Small intestine (tissue), 7 donors: Measurements from ENCODE around the gene LYRM4. TPM values are rescaled to one million over a fixed set of nuclear protein-coding genes. Genes with fewer than 3 reads are reported as not detected.

ENCODE experiments used
- DNase-seq, 2 donors: peaks; one replicate each; pipeline versions ENCODE4 v3.0.0 to v3.0.0-alpha.2; 2013
- FAIRE-seq: peaks from 2 replicates; lab custom pipeline; 2012; peaks lifted over from hg19 to GRCh38; lab: Jason Lieb, UNC
- H3K27ac ChIP-seq, 3 donors: one replicate each; pipeline ENCODE4 v1.5.1; 2013; ENCODE audit warnings: low read length in 2 of 3, mild to moderate bottlenecking in 2 of 3, control low read depth in 1 of 3, inconsistent platforms in 1 of 3, low read depth in 1 of 3, moderate library complexity in 1 of 3
- H3K27me3 ChIP-seq, 3 donors: one replicate each; pipeline ENCODE4 v1.6.1; 2013; ENCODE audit warnings: low read length in 3 of 3, inconsistent platforms in 1 of 3; ENCODE audit not compliant: control insufficient read depth in 3 of 3, insufficient read depth in 3 of 3
- H3K36me3 ChIP-seq, 3 donors: one replicate each; pipeline ENCODE4 v1.6.1; 2013; ENCODE audit warnings: low read length in 3 of 3, inconsistent platforms in 1 of 3, low read depth in 1 of 3, mild to moderate bottlenecking in 1 of 3, moderate library complexity in 1 of 3; ENCODE audit not compliant: control insufficient read depth in 3 of 3, insufficient read depth in 2 of 3
- H3K4me1 ChIP-seq, 3 donors: one replicate each; pipeline ENCODE4 v1.6.1; 2013; ENCODE audit warnings: low read length in 2 of 3, inconsistent platforms in 1 of 3, low read depth in 1 of 3, mild to moderate bottlenecking in 1 of 3, moderate library complexity in 1 of 3; ENCODE audit not compliant: control insufficient read depth in 3 of 3, insufficient read depth in 2 of 3
- H3K4me3 ChIP-seq, 3 donors: one replicate each; pipeline ENCODE4 v1.5.1; 2013; ENCODE audit warnings: low read length in 3 of 3, control low read depth in 1 of 3, inconsistent platforms in 1 of 3, low read depth in 1 of 3, mild to moderate bottlenecking in 1 of 3, moderate library complexity in 1 of 3
- H3K9me3 ChIP-seq, 2 donors: one replicate each; pipeline ENCODE4 v1.6.1; 2013; ENCODE audit warnings: low read depth in 1 of 2, low read length in 1 of 2; ENCODE audit not compliant: control insufficient read depth in 2 of 2, insufficient read depth in 1 of 2
- WGBS, 3 donors: extraction: QIAGEN DNeasy Blood & Tissue Kit; methylation state at CpG; one replicate each; pipeline ENCODE4 v1.1.7; 2013; 5-methylcytosine and 5-hydroxymethylcytosine counted together
- polyA plus RNA-seq, 4 donors: library from polyadenylated mRNA; stranded (reverse) in 3 of 4; unstranded in 1 of 4; fragments of 200-250 nt in 3 of 4; fragments of 120-200 nt in 1 of 4; gene quantifications; one replicate each; pipeline versions ENCODE4 v1.2.1 to v1.2.3, GENCODE V29; 2013
- donor health status: healthy with polysubstance abuse.
- donor health status: control.
- donor health status: control.
- donor health status: Bipolar disorder and iron deficiency.
- donor health status: healthy.

Gene LYRM4
- polyA plus RNA-seq, 4 donors: 6.5 to 20.5 (median 14.3) TPM

DNA sequence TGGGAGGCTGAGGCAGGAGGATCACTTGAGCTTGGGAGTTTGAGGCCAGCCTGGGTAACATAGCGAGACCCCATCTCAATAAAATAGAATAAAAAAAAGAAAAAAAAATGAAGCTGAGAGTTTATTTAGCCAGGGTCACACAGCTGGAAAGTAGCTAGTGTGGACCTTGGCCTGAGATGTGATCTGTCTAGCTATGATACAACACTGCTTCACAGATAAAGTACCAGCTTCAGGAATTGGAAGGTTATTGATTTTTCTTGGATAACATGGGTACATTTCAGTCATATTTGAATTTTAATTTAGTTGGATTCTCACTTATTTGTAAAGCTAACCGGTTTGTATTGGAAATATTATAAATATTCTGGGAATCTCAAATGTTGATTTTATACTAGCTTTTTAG, 5.7 kb upstream of the LYRM4 start:
- DNase-seq: no peak
- no peak for FAIRE-seq
- 92 to 95% (median 94%) methylated on average over 2 of the region's 2 CpGs for WGBS, 3 donors

DNA sequence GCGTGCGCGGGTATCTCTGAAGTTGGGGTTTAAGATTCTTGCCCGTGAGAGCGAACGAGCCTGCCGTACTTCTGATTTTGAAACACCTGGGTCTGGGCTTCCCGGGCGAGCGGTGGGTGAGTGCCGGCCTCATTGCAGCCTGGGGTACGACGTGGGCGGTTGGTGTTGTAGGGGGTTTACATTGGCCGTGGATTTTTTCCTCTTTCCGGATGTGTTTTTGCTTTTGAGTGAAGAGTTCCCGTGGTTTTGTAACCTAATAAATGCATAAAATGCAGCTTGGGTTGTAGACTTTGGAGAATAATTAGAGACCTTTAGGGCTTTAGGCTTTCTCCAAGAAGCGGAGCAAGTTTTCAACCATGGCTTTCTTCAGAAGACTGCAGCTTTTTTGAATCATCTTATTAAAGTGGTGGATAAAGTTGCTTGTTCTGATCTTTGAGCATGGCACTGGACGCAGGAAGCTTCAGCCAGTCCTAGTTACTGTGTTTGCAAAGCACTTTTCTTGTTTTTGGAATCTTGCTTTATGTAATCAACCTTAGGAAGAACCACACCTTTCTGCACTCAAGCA, 877 bp upstream of the LYRM4 start:
- Histone ChIP-seq H3K4me3 (peak overlapping the region; percentile 73 to 93 (median 76)), H3K27me3 (no peaks in the 10 kb centered on the region), H3K9me3 (no peaks in the 10 kb centered on the region), H3K4me1 (peaks cover 0 to 6% (median 0%) of the 10 kb centered on the region in 3 donors), H3K27ac (peak overlapping the region; percentile 93 to 100 (median 98)), H3K36me3 (peaks cover 0 to 7% (median 0%) of the 10 kb centered on the region in 3 donors)
- no peak for FAIRE-seq
- DNase-seq: no peak
- 0% methylated on average over 19 of the region's 19 CpGs for WGBS, 3 donors

More for the DNA sequence above, 5.7 kb upstream of the LYRM4 start:
- Histone ChIP-seq H3K4me3 (no peak overlapping the region), H3K4me1 (no peaks in the 10 kb centered on the region), H3K36me3 (peaks cover 0 to 2% (median 0%) of the 10 kb centered on the region in 3 donors), H3K27me3 (no peaks in the 10 kb centered on the region), H3K9me3 (no peaks in the 10 kb centered on the region), H3K27ac (no peak overlapping the region)

DNA sequence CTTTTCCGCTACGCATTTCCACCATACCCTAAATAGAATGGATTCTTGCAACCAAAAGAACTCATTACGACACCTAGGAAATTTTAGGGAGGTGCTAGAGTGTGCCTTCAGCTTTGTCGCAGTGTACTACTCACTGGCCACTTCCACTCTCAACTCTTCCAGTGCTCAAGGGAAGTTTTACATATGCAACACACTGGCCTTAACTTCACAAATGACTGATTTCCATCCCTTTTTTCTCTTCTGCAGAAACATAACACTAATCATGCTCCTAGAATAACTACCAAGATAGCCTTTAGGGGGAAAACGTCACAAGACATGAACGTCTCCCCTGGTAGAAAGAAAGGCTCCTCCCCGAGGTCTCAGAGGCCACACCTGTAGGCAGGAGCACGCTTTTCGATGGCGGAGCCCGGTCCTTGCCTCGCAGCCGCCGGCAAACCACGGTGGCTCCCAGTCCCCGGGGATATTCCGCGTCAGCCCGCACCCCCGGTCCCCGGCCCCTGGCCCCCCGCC, 584 bp downstream of the LYRM4 start:
- DNase-seq (peak; percentile 81 to 83), FAIRE-seq (no peak)
- Histone ChIP-seq H3K4me3 (peak overlapping the region; percentile 73 to 93 (median 76)), H3K4me1 (peaks cover 0 to 6% (median 0%) of the 10 kb centered on the region in 3 donors), H3K36me3 (peaks cover 0 to 5% (median 0%) of the 10 kb centered on the region in 3 donors), H3K9me3 (no peaks in the 10 kb centered on the region), H3K27ac (peak overlapping the region; percentile 21 to 76 (median 60)), H3K27me3 (no peaks in the 10 kb centered on the region)
- 2 to 3% (median 3%) methylated on average over 21 to 22 of the region's 22 CpGs for WGBS, 3 donors

DNA sequence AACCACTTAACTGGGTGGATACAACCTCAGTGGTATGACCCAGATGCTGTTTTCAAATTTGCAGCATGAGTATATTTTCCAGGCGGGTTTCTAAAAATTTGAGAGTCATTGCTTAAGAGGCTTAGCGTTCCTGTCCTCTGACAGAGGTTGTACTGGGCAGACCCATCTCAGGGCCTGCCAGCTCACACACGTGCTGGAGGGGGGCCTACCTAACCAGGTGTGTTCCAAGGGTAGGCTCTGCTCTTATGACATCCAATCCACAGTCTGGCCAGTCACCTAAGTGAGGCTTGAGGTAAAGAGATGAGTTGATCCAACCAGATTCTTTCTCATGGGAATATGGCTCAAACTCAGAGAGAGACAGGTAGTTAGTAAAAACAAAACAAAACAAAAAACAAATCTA, 1.3 kb downstream of the LYRM4 start:
- peak overlapping the region in 1 of 3 donors; percentile 76 for H3K4me3 ChIP-seq
- no peak for FAIRE-seq

DNA sequence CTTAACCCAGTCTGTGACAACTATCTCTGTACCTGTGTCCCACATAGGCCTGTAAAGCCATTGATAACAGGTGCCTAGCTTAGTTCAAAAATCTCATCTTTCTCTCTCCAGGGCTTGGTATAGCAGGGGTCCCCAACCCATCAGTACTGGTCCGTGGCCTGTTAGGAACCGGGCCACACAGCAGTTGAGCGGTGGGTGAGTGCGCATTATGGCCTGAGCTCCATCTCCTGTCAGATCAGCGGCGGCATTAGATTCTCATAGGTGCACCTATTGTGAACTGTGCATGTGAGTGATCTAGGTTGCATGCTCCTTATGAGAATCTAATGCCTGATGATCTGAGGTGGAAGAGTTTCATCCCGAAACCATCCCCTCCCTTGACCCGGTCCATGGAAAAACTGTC, 3.4 kb downstream of the LYRM4 start:
- no peaks in the 10 kb centered on the region for H3K27me3 ChIP-seq
- H3K9me3 ChIP-seq: no peaks in the 10 kb centered on the region
- H3K4me3 ChIP-seq: no peak overlapping the region
- WGBS, 3 donors: 98 to 99% (median 99%) methylated on average over 8 of the region's 8 CpGs
- no peak overlapping the region for H3K27ac ChIP-seq
- FAIRE-seq (no peak), DNase-seq (no peak)
- H3K36me3 ChIP-seq: peaks cover 0 to 8% (median 0%) of the 10 kb centered on the region in 3 donors
- H3K4me1 ChIP-seq: peaks cover 0 to 6% (median 0%) of the 10 kb centered on the region in 3 donors

More for the DNA sequence above, 1.3 kb downstream of the LYRM4 start:
- Histone ChIP-seq H3K27me3 (no peaks in the 10 kb centered on the region), H3K9me3 (no peaks in the 10 kb centered on the region), H3K4me1 (peaks cover 0 to 6% (median 0%) of the 10 kb centered on the region in 3 donors), H3K27ac (peak overlapping the region in 1 of 3 donors; percentile 76), H3K36me3 (peaks cover 0 to 5% (median 0%) of the 10 kb centered on the region in 3 donors)
- 67 to 80% (median 72%) methylated on average over 3 of the region's 3 CpGs for WGBS, 3 donors
- peak in 1 of 2 donors; percentile 4 for DNase-seq

DNA sequence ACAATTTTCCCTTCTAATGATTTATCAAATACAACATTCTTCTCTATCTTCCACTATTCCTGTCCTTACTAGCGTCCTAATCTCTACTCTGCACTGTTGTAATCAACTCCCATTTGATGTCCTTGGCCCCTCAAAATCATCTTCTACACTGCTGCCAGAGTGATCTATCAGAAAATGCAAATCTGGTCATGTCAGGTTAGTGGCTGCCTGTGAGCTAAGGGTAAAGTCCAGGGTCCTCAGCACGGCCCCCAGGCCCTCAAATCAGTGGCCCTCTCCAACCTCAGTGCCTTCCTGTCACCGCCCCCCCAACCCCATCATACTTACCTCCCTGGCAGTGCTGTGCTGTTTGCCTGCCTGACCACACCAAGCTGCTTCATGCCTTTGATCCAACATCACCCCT, 3.8 kb downstream of the LYRM4 start:
- H3K4me3 ChIP-seq: no peak overlapping the region
- H3K27ac ChIP-seq: no peak overlapping the region
- H3K27me3 ChIP-seq: no peaks in the 10 kb centered on the region
- no peak for FAIRE-seq
- WGBS, 3 donors: 76 to 84% (median 79%) methylated on average over 3 of the region's 3 CpGs
- no peaks in the 10 kb centered on the region for H3K9me3 ChIP-seq
- H3K36me3 ChIP-seq: peaks cover 0 to 8% (median 0%) of the 10 kb centered on the region in 3 donors
- H3K4me1 ChIP-seq: peaks cover 0 to 6% (median 0%) of the 10 kb centered on the region in 3 donors
- DNase-seq: no peak

DNA sequence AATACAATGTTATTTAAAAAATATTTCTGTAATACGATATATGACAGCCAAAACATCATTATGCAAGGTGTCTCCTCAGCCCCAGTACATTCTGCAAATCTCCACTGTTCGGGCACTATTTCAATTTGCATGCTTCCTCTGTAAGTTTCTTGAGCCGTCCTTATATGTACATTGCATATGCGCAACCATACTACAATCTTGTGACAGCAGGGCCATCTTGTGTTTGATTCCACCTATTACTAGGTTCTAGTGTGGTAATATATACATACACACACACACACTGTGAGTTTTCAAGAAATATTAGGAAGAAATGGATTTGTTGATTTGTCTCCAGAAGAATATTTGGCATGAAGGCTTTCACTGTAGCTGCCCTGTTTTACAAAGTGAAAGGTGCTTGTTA, 9.8 kb downstream of the LYRM4 start:
- WGBS, 3 donors: 86 to 96% (median 93%) methylated on average over 4 of the region's 4 CpGs
- no peak for FAIRE-seq
- DNase-seq: no peak
- Histone ChIP-seq H3K27me3 (no peaks in the 10 kb centered on the region), H3K27ac (no peak overlapping the region), H3K4me3 (no peak overlapping the region), H3K36me3 (peaks cover 0 to 10% (median 0%) of the 10 kb centered on the region in 3 donors), H3K4me1 (no peaks in the 10 kb centered on the region), H3K9me3 (no peaks in the 10 kb centered on the region)

DNA sequence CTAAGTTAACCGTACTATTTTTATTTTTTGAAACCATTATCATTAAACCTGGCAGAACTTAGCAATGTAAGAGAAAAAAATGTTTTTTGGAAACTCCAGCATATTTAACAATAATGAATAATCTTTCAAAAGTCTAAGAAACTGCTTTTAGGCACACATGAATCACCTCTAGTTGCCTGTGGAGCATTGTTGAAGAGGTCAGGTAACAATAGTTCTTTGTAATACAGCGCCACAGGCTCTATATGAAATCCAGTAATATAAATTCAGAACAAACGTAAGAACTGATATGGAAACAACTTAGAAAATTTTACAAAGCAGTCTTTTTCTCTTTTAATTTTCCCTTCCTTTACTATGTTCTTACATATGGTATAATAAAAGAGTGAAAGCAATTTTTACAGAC, 10.3 kb downstream of the LYRM4 start:
- peaks cover 0 to 10% (median 0%) of the 10 kb centered on the region in 3 donors for H3K36me3 ChIP-seq
- no peaks in the 10 kb centered on the region for H3K27me3 ChIP-seq
- no peak overlapping the region for H3K4me3 ChIP-seq
- FAIRE-seq (no peak), DNase-seq (no peak)
- WGBS, 3 donors: 91 to 99% (median 95%) methylated on average over 3 of the region's 3 CpGs
- H3K4me1 ChIP-seq: no peaks in the 10 kb centered on the region
- H3K9me3 ChIP-seq: no peaks in the 10 kb centered on the region
- no peak overlapping the region for H3K27ac ChIP-seq
